Glomerular visceral epithelial cell (primary cell): Measurements from ENCODE around the gene STXBP5L.
"Not testable (repeated sequence)": the region's sequence is repeated elsewhere in the genome, so short reads cannot be mapped to it uniquely, and the experiment has no call there.

Experiments
- DNase-seq: peaks from one replicate; pipeline ENCODE4 v3.0.0-alpha.2; 2016; ENCODE audit errors: extremely low spot score

Gene STXBP5L

DNA sequence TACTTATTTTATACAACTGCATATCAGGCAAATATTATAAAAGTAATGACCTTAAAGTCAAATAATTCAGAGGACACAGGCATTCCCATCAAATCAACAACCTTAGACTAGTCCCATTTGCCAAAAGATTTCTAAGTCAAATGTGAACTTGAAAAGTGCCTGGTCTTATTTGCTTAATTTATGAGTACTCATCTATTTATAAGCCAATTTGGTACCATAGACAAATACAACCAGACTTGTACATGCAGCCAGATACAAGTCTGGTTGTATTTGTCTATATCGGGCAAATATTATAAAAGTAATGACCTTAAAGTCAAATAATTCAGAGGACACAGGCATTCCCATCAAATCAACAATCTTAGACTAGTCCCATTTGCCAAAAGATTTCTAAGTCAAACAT lies 322.2 kb downstream of the STXBP5L start:
- not testable (repeated sequence) for DNase-seq

DNA sequence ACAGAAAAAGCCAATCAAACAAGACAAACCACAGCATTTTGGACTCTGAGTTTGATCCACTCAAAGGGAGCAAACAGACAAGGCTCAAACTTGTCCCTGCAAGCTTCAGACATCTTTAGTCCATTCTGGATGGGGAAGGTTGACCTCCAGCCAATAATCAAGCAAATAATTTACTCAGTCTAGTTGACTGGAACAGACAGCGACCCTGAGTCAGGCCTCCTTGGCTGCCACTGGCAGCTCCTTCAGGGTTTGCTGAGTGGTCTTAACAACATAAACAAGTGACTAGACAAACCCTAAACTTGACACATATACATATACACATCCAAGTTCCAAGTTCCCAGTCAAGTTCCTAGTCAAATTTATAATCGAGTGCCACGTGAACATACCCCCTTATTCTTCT lies 323.9 kb downstream of the STXBP5L start:
- DNase-seq: peak; percentile 1

DNA sequence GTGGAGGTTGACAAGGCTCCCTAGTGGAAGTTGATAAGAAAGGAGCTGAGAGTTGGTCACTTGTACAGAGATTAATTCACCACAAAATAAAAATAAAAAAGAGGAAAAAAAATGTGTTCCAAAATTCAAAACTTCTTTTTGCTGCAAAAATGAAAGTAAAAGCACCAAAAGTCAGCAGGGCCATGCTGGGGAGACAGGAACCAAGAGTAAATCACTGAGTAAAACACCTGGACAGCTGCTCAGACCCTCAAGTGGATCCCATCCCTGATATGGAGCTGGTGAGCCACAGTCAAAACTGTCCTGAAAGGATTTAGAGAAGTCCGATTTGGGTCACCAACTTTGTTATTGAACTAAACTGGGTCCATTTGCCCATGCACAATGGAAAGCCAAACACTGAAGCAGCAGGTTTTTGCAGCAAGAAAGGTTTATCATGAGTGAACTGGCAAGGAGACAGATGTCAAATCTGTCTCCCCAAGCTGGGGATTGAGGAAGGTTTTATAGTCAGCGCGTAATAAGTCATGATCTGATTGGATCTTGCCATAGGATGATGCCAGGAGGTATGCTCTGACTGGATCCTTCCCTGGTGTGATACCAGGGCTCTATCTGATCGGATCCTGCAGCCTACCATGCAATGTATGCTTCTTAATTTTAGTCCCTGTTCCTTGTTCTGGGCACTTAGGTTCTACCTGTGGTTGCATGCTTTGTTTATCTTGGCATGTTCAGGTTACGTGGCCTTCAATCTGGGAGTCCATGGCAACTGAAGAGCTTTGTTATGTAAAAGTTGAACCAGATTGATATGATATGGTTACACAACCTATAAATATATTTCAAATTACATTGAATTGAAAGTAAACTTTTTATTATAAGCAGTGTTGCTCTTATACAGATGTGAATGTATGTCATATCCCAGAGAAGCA lies 324.6 kb downstream of the STXBP5L start:
- DNase-seq: no peak

DNA sequence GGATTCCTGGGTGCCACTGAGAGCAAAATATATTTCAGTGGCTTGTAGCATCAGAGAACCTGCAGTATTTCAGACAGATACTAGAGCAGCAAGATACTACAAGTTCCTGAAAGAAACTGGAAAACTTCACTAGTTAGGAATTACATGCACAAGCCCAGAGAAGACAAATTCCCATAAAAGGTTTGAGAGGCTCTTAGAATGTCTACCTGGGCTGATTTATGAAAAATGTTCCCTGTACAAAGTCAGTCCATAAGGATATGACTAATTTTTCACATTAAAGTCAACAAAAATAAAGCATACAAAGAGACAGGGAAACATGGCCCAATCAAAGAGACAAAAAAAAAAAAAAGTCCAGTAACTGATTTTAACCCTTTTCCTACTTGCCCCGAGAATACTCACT lies 335.2 kb downstream of the STXBP5L start:
- no peak for DNase-seq

GRCh38 chr3:121252676-121253075 lies 344.7 kb downstream of the STXBP5L start:
- no peak for DNase-seq

DNA sequence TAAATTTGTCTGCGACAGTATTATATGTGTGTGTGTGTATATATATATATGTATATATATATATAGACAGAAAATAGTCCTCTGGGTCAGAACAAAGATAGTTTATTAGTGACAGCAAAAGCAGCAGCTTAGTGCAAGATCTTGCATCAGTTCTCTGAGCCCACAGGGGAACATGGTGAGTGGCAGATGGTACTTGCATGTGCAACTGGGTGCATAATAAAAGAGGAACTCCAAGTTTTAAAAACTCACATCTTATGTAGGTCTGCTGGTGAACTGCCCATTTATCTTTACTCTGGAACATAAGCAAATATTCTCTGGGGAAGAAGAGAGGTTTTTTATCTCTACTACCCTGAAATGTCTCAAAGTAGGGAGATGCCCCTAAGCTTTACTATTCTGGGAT lies 361.4 kb downstream of the STXBP5L start:
- no peak for DNase-seq

- no peak for DNase-seq
Measured at GRCh38 chr3:121274411-121274810, 366.4 kb downstream of the STXBP5L start.

GRCh38 chr3:121295452-121295851 lies 387.4 kb downstream of the STXBP5L start:
- DNase-seq: no peak

DNA sequence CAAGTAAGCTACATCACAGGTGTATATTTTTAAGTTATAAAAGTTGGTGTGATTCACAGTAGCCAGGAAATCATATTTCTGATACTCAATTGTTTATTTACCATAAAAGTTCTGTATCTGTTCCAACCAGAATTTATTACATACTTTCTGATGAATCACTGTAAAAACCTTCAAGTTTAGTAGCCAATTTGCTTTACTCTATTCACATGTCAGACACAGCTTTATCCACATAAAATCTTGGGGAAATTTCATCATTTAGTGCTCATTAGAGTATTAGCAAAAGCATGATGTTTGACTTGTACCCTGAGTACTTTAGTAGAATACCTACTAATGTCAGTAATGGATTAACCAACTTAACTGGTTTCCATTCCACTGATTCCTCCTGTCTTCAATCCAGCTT lies 388.0 kb downstream of the STXBP5L start:
- no peak for DNase-seq

GRCh38 chr3:121324320-121324719 lies 416.3 kb downstream of the STXBP5L start:
- no peak for DNase-seq

DNA sequence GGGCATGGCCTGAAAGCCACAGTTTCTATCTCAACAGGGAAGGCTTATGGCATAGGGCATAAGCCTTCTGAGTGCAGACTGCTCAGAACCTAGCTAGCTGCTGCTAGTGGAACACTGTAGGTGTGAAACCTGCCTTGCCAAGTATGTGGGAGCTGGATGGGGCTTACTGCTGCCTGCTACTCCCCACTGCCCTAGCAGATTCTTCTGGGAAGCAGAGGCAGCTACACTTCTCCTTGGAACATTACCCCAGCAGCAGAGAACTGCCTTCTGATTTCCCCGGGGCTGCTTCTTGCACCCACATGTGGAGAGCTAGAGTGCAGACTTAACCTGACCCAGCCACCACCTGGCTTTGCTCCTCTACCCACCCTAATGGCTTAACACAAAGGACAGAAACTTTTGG lies 422.1 kb downstream of the STXBP5L start:
- no peak for DNase-seq

DNA sequence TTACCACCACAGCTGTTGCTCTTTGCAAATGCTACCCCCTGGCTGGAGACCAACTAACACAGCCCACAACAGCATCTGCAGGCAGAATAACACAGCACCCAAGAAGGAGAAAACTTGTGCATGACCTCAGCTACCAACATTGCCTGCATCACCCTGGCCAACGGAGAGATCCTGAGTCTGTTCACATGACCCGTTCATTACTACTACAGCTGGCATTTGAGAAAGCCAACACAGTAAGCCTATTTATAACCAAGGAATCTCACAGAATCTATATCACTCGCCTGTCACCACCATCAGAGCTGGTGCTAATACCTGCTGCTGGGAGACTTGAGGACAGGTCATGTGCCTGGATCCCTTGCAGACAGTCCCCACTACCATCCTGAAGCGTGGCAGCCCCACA lies 422.6 kb downstream of the STXBP5L start:
- no peak for DNase-seq

- DNase-seq: not testable (repeated sequence)
Measured at GRCh38 chr3:121355960-121356359, 448.0 kb downstream of the STXBP5L start.

DNA sequence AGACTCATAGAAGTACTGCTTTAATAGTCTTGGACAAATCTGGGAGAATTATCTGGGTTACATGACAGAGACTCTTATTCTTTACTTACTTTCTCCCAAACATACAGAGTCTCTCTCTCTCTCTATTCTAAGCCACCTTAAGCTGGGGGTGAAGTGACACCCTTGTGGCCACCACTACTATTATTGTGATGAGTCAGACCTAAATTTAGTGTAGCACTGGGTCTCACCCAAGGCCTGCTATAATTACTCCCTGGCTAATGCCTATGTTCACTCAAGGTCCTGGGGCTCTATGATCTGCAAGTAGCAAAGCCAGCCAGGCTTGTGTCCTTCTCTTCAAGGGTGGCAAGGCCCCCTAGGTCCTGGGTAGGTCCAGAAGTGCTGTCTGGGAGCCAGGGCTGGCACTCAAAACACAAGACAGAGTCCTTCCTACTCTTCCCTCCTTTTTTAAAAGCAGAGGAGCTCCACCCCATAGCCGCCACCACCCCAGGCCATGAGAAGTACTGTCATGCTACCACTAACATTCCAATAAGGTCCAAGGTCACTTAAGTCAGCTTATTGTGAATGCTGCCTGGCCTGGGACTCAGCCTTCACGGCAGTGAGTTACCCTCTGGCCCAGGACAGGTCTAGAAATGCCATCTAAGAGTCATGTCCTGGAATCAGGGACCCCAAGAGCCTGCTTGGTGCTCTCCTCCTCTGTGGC lies 454.2 kb downstream of the STXBP5L start:
- no peak for DNase-seq

DNA sequence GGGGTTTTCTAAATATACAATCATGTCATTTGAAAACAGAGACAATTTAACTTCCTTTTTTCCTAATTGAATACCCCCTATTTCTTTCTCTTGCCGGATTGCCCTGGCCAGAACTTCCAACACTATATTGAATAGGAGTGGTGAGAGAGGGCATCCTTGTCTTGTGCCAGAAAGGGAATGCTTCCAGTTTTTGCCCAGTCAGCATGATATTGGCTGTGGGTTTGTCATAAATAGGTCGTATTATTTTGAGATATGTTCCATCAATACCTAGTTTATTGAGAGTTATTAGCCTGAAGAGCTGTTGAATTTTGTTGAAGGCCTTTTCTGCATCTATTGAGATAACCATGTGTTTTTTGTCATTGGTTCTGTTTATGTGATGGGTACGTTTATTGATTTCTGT lies 480.3 kb downstream of the STXBP5L start:
- not testable (repeated sequence) for DNase-seq

GRCh38 chr3:121395967-121396366 lies 488.0 kb downstream of the STXBP5L start:
- not testable (repeated sequence) for DNase-seq

DNA sequence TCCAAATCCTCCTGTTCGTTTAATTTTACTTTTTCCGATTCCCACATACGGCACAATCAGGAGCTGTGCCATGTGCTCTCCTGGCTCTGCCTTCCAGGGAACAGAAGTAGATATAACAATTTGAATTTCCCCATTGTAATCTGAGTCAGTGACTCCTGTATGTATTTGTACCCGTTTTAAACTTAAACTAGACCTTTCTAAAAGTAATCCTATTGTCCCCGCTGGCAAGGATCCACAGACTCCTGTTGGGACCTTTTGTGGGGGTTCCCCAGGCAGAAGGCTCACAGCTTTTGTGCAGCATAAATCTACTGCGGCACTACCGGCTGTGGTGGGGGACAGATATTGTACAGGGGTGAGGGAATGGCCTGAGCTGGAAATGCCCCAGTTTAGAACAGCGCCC lies 490.0 kb downstream of the STXBP5L start:
- not testable (repeated sequence) for DNase-seq

DNA sequence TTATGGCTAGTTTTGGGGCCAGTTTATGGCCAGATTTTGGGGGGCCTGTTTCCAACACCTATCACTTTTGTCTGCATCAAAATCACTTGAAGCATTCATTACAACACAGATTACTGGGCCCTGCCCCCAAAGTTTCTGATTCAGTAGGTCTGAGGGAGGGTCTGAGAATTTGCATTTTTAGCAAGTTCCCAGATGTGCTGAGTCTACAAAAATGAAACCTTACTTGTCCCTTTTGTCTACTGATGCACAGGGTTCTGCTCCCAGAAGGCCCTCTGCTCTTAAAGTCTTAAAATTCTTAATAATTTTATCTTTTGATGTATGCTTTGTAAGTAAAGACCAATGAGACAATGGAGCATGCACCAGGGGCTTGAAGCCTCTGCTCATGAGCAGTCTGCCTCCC lies 491.8 kb downstream of the STXBP5L start:
- no peak for DNase-seq

DNA sequence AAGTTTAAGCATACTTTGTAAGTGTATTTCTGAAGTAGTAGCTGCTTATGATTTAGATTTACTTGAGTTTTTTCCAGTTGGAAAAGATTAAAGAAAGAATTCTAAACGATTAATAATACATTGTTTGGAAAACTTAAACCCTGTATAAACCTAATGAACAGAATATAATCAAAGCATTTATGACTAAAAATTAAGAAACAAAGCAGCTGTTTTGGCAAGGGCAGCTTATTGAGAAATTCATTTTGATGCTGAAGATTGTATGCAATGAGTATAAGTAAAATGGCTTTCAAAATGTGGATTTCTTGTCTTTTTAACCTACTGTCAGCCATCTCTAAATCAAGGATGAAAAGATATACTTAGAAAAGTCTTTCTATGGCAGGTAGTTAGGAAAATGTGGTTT lies 497.6 kb downstream of the STXBP5L start:
- no peak for DNase-seq

- DNase-seq: no peak
Measured at GRCh38 chr3:121411523-121411922, 503.5 kb downstream of the STXBP5L start.

DNA sequence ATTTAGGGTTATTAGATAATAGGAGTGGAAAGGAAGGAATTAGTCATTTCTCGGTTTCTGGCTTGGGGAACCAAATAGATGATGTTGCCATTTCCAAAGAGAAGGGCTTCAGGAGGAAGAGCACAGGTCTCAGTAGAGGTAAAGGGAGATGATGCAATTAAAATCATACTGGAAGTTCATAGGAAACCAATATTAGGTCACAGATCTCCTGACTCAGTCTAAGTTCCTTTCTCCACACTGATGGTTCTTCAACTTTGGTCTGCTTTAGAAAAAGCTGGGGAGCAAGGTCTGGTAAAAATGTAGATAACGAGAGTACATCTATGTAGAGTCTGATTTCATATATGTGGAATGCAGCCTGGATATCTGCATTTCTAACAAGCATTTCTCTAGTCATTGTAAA lies 506.9 kb downstream of the STXBP5L start:
- DNase-seq: no peak

DNA sequence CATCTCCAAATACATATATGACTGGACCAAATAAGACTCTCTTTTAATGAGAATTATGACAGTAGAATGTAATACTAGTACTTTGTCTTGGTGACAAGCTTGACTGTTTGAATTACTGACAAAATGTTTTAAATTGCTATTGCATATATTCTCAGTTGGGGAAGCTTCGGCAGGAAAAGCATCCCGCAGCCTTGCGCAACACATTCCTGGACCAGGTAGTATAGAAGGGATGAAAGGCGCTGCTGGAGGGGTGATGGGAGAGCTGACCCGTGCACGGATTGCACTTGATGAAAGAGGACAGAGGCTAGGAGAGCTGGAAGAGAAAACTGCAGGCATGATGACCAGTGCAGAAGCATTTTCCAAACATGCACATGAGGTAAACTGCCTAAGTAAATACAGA lies 510.2 kb downstream of the STXBP5L start:
- DNase-seq: no peak

GRCh38 chr3:121424549-121424948 lies 516.5 kb downstream of the STXBP5L start:
- no peak for DNase-seq
